NK-92 (cell line): ENCODE results near the gene FSHR.

Source experiments
- DNase-seq: peaks from one replicate; lab custom pipeline; 2025; ENCODE audit not compliant: unreplicated experiment; lab: John Stamatoyannopoulos, UW

The FSHR gene

DNA sequence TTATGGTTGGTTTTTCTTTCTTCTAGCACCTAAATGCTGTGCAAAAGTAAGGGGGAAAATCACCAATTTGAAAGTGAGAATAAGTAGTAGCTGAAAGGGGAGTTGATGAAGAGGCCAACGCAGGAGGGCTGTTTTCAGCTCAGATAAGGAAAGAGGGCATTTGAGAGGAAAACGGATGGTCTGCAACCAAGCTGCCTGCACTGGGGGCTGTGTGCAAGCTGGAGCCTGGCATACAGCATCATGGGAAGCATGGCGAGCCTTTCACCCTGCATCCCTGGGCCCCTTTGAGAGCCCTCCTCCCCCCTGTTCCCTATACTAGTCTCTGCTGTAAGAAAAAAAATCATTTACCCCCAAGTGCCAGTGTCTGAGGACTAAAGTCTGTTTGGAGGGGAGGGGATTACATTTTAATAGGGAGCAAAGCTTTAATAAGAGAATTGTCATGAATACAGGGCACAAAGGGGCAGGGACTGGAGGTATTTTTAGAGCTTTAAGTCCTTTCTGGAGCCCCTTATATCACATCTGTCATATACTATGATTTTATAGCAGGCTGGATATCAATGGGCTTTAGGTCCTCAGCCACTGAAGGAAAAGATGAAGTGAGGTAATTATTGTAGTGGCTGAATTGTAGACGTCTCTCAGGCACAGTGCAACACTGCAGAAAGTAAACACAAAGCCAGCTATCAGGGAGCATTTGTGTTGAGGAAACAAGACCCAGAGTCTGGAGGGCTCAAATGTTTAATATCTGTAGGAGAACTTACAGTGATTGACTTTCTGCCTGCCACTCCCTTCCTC, 120.7 kb downstream of the FSHR start:
- no peak for DNase-seq

DNA sequence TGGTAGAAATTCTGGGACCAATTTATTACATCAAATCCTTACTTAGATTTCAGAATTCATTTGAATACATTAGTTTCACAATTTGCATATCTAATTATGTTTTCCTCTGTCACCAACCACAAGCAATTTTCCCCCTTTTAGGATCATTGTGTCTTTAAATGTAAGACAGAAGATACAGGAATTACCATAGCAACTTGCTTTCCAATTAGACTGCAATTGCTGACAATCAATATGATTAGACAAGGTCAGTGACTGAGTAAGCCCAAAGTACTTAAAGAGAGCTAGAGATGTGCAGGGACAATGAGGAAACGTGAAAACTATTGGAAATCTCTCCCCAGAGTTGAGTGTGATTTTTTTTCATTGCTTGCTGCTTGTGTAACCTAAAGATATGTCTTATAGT, 121.4 kb downstream of the FSHR start:
- DNase-seq = no peak

GRCh38 chr2:49032126-49032525, 122.2 kb downstream of the FSHR start:
- no peak for DNase-seq

- no peak for DNase-seq
These were observed 124.9 kb downstream of the FSHR start for GRCh38 chr2:49029406-49029805.

- no peak for DNase-seq
These were observed 126.2 kb downstream of the FSHR start for GRCh38 chr2:49028101-49028500.

DNA sequence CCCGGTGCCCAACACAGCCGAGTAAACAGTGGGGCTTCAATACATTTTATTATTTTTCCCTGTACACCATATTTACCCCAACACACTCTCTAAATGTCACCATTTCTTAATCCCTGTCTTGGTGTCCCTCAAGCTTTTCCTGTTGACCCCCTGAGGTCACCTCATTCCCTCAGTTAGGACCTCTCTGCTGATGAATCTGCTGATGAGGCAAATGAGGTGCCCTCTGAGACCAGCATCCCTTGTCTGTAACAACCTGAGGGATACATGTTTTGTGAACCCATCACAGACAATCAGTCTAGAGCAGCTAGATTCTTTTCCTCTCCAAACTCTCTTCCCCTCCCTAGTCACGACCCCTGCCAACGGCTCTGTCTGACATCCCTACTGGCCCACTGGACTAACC, 127.6 kb downstream of the FSHR start:
- DNase-seq = no peak

GRCh38 chr2:49021271-49021670, 133.0 kb downstream of the FSHR start:
- DNase-seq = no peak

GRCh38 chr2:49005261-49005660, 149.1 kb downstream of the FSHR start:
- DNase-seq = no peak

DNA sequence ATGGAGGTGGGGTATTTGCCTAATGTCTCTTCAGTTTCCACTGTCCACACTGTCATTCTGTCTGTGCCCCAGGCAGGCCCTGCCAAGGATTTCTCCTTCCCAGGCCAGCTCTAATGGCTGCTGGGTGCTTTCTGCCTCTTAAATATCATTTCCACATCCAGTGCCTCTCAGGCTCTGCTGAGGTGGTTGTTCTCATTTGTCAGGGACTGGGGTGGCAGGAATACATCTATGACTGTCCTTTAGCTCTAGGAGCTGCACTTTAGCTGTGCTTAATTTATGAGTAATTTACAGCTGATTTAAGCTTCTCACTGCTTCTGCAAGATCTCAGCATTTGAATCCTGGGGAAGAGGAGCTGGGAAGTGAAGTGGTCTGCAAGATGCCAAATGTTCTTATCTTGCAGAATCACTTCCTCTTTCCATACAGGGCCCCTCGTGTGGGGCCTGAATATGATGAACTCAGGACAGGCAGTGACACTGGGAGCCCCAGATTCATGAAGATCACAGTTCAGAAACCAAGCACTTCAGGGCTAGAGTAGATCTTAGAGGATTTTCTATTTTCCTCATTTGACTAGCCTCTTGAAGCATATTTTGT, 150.2 kb downstream of the FSHR start:
- no peak for DNase-seq

GRCh38 chr2:49003201-49003600, 151.1 kb downstream of the FSHR start:
- no peak for DNase-seq

- DNase-seq = no peak
These were observed 151.6 kb downstream of the FSHR start for GRCh38 chr2:49002750-49003149.

DNA sequence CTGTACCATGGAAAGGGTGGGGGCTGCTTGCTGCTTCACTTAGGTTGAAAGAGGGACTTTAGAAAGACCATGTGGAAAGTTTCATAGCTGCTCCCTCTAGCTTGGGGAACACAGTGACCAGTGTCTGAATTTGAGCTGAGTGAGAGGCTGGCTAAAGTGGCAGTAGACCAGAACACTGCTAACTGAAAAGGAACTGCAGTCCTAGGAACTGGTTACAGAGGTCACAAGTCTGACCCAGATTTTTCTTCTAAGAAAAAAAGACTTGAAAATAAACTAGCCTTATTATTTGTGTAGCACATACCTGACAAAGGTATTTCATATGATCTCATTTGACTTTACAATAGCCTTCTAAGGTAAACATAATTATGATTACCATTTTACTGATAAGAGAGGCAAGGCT, 153.6 kb downstream of the FSHR start:
- no peak for DNase-seq

DNA sequence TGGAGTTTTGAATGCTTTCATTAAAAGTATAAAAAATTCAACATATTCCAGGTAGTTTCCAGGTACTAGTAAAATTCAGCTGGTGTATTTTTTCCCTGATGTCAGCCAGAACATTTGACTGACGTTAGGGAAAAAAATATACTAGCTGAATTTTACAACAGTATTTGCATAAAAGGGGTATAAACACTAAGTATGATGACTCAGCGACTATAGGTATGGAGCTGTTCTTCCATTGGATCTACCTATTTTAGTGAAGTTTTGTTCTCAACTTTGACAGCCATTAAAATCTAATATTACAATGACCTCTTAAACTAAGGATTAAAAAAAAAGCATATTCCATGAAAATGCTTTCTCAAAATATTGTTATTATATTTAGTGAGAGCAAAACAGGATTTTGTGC, 155.9 kb downstream of the FSHR start:
- no peak for DNase-seq

DNA sequence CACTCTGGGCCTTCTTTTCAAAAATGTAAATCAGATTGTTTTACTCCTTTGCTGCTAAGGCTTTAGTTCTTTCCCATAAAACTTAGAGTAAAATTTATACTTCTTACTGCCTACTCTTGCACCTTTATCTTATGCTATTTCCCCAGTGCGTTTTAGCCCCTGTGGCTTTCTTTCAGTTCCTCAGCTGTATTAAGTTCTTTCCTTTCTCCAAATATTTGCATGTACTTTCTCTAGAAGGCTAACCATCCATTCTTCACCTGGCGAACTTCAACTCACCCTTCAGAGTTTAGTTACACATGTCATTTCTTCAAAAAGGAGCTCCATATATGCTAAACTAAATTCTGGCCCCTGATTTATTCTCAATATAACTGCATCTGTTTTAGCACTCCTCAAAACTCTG, 160.7 kb downstream of the FSHR start:
- DNase-seq = no peak

DNA sequence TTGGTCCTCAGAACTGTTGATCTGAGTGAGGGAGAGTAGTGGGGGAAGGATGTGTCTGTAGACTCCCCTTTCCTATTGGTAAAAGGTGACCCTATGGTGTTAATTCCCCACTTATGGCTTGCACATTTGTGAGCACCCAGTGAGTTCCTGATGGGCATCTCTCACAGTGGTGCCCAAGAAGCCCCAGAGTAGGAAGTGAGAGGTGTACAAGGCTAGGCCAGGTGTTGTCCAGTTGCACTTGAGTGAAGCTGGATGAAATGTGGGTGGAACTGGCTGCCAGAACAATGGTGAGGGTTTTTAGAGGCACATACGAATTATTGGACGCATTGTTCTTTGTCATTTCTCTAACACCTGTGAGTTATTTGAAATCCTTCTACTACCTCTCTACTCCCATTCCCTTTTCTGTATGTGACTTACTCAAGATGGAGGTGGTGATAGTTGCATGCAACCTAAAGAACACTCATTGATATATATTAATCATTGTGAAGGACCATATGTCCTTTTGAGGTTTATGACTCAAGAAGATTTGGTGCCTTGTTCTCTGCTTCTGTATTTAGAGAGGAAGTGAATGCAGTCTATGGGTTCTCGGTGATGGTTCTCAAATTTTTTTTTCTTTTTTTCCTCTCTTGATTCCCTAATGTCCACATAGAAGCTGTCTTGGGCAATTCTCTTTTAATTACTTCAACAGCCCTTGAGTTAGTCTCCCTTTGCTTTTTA, 162.7 kb downstream of the FSHR start:
- no peak for DNase-seq

DNA sequence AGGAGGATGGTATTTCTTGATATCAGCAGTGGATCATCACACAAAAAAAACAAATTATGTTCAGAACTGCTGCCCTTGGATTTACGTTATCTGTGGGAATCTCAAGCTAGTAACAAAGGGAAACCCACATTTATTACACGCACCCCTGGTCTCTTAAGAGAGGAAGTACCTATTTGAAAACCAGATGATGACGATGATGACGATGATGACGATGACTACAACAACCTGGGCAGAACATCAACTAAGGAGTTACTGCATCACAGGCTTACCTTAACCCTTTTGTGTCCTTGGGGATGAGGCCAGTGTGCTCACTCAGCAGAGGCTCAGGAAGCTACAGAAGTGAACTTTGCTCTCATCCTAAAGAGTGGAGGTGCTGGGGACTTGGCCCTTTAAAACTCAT, 169.4 kb downstream of the FSHR start:
- no peak for DNase-seq

GRCh38 chr2:48983551-48983950, 170.8 kb downstream of the FSHR start:
- no peak for DNase-seq

DNA sequence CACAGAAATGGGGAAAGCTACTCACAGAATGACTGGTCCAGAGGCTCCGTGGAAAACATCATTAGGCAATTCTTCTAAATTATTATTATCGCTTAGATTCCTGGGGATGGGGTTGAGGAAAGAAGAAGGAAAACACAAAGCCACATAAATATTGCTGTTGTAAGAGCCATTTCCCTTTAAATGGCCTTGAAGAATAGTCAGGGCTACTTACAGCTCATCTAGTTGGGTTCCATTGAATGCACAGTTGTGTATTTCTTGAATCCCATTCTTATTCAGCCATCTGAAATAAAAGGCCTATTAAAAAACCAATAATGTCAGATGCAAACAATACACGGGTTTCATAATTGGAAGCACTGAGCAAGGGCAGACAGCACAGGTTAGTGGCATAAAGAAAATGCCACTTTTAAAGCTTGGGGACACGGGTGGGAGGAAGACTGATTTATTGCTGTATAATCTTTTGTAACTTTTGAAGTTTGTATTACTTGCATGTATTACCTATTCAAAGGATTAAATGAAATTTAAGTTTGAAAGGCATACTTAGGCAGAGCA, 171.4 kb downstream of the FSHR start:
- DNase-seq = no peak

DNA sequence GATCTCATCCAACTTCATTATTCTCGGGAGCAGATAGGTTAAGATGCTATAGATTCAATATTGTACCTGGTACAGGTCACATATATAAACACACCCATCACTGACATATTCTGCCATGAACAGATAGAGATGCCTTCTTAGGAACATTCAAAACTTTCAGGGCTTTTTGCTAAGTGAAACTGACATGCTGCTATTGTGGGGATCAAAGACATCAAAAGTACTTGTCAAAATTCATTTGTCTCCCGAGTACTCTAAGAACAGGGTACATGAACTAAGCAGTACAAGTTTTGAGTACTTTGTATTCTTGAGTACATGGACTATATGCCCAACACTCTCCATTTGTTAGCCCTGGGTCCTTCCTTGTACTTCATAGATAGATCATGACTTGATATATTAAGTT, 173.5 kb downstream of the FSHR start:
- no peak for DNase-seq

- DNase-seq = no peak
These were observed 174.6 kb downstream of the FSHR start for GRCh38 chr2:48979691-48980090.

DNA sequence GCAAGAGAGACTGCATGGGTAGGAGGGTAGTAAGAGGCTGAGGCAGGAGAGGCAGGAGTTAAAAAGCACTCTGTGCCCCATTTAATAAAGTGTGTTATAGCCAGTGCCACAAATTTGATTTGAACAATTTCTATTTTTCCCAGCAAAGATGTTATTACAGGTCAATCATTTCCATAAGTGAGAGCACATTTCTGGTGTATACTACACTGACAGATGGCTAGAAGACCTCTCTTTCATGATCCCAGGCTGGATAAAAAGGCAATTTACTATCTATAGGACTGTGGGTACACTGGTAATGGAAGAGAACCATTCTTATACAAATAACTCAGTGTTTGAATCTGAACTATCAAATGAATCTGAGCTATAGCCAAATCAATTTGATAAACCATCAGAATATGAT, 176.2 kb downstream of the FSHR start:
- DNase-seq = no peak

- DNase-seq = no peak
These were observed 182.5 kb downstream of the FSHR start for GRCh38 chr2:48971801-48972200.
